ENCODE data around the gene PSMG3. TPM values are rescaled to one million over a fixed set of nuclear protein-coding genes. Genes with fewer than 3 reads are reported as not detected.

The PSMG3 gene
- total and polyA plus RNA-seq, 2 experiments from 2014 or later, result 32.7 to 41.2 TPM

DNA sequence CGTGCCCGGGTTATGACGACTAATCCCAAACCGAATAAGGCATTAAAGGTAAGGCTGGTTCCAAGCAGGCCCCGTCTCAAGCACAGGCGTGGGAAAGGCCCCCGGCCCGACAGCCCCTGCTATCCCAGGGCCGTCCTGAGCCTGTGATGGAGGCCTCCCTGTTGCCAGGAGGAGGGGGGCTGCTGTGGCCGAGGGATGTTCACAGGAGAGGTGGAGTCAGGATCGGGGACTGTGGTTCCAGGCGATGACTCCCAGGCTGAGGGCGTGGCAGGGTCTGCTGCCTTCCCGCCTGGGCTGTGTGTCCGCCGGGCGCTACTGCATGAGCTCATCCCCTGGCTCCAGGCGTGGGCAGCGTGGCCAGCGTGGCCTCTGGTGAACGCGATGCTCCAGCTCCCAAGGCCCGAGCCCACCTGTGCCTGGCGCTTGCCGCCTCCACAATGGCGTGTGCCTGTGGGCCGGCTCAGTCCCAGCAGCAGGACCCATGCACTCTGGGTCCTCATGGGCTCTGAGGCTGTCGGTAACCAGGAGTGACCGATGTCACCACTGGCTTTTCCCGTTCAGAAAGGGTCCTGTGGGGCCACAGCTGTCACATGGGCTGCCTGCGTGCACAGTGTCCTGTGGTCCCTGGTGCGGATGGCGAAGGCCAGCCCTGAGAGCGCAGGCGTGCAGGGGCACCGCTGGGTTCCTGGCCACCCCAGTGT is 30.5 kb downstream of the PSMG3 start:
- no peak for DNase-seq (ENCODE audit: low read depth in 1 of 2, low spot score in 1 of 2)
- H3K27ac ChIP-seq, result peak overlapping the region; percentile 38
- TF ChIP-seq, protein P1, sequence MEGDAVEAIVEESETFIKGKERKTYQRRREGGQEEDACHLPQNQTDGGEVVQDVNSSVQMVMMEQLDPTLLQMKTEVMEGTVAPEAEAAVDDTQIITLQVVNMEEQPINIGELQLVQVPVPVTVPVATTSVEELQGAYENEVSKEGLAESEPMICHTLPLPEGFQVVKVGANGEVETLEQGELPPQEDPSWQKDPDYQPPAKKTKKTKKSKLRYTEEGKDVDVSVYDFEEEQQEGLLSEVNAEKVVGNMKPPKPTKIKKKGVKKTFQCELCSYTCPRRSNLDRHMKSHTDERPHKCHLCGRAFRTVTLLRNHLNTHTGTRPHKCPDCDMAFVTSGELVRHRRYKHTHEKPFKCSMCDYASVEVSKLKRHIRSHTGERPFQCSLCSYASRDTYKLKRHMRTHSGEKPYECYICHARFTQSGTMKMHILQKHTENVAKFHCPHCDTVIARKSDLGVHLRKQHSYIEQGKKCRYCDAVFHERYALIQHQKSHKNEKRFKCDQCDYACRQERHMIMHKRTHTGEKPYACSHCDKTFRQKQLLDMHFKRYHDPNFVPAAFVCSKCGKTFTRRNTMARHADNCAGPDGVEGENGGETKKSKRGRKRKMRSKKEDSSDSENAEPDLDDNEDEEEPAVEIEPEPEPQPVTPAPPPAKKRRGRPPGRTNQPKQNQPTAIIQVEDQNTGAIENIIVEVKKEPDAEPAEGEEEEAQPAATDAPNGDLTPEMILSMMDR (IDR thresholded peaks at IDR 0.05; ENCODE audit: low read depth, low read length), result no peak
- no peaks in the 10 kb centered on the region for H3K27me3 ChIP-seq
- no peaks in the 10 kb centered on the region for H3K9me3 ChIP-seq (ENCODE audit: low read depth)
- no peaks in the 10 kb centered on the region for H3K36me3 ChIP-seq
- H3K4me1 ChIP-seq (ENCODE audit: low read depth), result peaks cover 13% of the 10 kb centered on the region
- H3K4me3 ChIP-seq, result no peak overlapping the region

DNA sequence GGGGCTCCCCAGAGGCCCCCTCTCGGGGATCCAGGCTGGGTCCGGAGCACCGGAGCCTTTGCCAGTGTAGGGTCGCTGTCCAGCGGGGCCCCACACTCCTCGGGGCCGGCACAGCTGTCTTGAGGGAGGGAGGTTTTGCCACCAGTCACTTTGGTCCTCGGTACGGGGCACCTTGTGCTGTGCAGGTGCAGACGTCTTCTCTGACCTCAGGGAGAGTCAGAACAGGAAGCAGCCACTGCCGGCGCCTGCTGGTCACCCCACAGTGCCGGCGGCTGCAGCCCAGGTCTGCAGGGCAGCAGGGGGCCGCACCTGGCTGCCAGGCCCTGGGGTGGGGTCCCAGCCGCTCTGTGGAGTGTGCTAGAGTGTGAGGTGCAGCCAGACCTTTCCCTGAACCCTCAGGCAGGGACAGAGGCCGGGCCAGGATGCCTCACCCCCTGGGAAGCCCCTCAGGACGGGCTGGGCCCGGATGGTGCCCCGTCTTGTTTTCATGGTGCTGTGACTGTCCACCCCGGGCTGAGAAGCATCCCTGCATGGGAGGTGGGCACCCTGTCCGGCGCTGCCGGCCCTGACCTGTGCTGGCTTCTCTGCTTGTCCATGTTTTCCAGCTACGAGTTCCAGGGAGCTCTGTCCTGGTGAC is 31.2 kb downstream of the PSMG3 start:
- no peak for DNase-seq (ENCODE audit: low read depth in 1 of 2, low spot score in 1 of 2)
- no peaks in the 10 kb centered on the region for H3K9me3 ChIP-seq (ENCODE audit: low read depth)
- H3K4me3 ChIP-seq, result no peak overlapping the region
- H3K27me3 ChIP-seq, result no peaks in the 10 kb centered on the region
- TF ChIP-seq, protein P1 (IDR thresholded peaks at IDR 0.05; ENCODE audit: low read depth, low read length), result no peak
- peaks cover 13% of the 10 kb centered on the region for H3K4me1 ChIP-seq (ENCODE audit: low read depth)
- H3K36me3 ChIP-seq, result no peaks in the 10 kb centered on the region
- H3K27ac ChIP-seq, result peak overlapping the region; percentile 38

DNA sequence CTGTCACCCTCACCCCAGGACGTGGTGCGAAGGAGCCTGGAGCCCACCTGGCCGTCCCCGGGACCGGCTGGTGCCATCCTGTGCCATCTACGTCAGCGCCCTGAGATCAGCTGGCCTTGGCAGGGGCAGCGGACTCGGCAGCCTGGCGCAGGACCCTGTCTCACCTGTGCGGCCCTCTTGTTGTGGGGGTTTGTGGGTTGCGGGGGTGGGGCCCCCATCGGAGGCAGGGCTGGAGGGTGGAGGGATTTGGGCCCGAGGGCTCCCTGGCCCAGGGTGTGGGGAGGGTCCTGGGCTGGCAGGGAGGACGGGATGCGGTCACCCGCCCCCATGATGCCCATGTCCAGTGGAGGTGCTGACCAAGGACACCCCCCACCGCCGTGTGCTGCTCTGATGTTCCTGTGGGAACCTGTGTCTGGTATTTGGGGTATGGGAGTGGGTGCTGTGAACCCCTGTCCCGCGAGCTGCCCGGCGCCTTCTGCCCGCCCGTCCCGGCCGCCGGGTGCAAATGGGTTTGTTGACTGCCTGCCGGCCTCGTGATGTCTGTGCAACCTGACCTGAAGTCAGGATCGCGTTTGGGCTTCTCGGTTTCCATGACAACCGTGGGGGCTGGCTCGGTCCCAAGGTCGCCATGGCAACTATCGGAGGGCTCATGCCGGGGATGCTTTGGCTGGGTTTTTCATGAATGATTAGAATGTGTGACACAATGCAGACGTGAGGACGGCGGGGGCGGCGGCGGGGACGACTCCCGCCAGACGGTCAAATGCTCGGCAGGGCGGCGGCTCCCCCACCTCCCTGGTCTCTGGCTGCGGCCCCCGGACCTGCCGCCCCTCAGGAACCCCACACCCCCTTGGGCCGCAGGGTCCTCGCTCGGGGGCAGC is 32.1 kb downstream of the PSMG3 start:
- TF ChIP-seq, protein P1 (IDR thresholded peaks at IDR 0.05; ENCODE audit: low read depth, low read length), result no peak
- no peaks in the 10 kb centered on the region for H3K36me3 ChIP-seq
- no peaks in the 10 kb centered on the region for H3K27me3 ChIP-seq
- peaks cover 13% of the 10 kb centered on the region for H3K4me1 ChIP-seq (ENCODE audit: low read depth)
- H3K27ac ChIP-seq, result peak overlapping the region; percentile 94
- no peak overlapping the region for H3K4me3 ChIP-seq
- no peaks in the 10 kb centered on the region for H3K9me3 ChIP-seq (ENCODE audit: low read depth)
- DNase-seq (ENCODE audit: low read depth in 1 of 2, low spot score in 1 of 2), result peak; percentile 29 to 99

DNA sequence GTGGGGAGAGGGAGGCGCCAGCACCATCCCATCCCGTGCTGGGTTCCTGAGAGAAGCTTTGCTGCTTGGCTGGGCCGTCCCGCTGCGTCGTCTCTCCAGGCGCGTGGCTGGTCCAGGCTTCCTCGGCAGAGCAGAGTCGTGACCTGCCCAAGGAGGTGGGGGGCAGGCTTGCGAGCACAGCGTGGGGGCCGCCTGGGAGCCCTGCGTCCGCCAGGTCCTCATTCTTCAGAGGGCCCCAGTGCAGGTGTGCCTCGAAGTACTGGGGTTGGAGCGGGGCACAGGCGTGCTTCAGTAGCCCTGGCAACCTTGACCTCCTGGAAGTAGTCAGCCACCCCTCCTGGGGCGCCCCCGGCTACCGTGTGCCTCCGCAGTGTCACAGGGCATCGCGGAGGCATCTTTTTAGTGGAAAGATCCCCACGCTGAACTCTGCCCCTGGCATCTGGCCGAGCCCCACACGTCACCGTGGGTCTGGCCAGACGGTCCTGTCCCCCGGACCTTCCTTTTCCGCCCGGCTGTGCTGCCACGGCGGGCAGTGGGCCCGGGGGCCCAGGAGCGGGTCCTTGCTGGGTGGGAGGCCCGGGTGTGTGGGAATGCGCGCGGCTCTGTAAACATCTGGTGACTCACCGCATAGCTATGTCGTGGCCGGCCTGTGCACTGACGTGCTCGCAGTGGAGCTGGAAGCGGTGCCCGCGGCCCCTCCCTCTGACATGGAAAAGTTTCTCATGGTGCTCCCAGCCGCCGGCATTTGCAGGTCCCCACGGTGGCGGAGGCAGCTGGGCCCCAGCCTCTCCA is 32.9 kb downstream of the PSMG3 start:
- peaks cover 13% of the 10 kb centered on the region for H3K4me1 ChIP-seq (ENCODE audit: low read depth)
- peak overlapping the region; percentile 94 for H3K27ac ChIP-seq
- no peak overlapping the region for H3K4me3 ChIP-seq
- H3K36me3 ChIP-seq, result no peaks in the 10 kb centered on the region
- DNase-seq (ENCODE audit: low read depth in 1 of 2, low spot score in 1 of 2), result peak; percentile 94 to 99
- TF ChIP-seq, protein P1 (IDR thresholded peaks at IDR 0.05; ENCODE audit: low read depth, low read length), result no peak
- no peaks in the 10 kb centered on the region for H3K27me3 ChIP-seq
- H3K9me3 ChIP-seq (ENCODE audit: low read depth), result no peaks in the 10 kb centered on the region

DNA sequence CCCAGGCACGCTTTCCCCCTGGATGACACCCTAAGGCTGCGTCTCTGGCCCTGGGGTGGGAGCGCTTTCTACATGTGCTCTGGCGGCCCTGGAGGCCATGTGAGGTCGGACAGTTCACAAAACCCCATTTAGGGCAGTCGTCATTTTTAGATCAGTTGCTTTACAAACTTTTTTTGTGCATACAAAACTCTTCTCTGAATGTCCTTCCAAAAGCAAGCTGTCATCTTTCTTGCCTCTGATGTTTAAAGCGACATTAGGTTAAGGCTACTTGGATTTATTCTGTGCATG is 33.4 kb downstream of the PSMG3 start:
- Histone ChIP-seq H3K27me3 (no peaks in the 10 kb centered on the region), H3K36me3 (no peaks in the 10 kb centered on the region), H3K27ac (peak overlapping the region; percentile 94), H3K9me3 (ENCODE audit: low read depth) (no peaks in the 10 kb centered on the region), H3K4me3 (no peak overlapping the region), H3K4me1 (ENCODE audit: low read depth) (peaks cover 13% of the 10 kb centered on the region)
- DNase-seq (ENCODE audit: low read depth in 1 of 2, low spot score in 1 of 2), result no peak
- TF ChIP-seq, protein P1 (IDR thresholded peaks at IDR 0.05; ENCODE audit: low read depth, low read length), result no peak

Measured in cardiac muscle cell (in vitro differentiated cells and primary cell).